CD4-positive, alpha-beta T cell (primary cell): ENCODE measurements around the gene HES2. TPM values are rescaled to one million over a fixed set of nuclear protein-coding genes. Genes with fewer than 3 reads are reported as not detected.
A peak's percentile ranks its signal among the peaks of the same experiment; 100 is the strongest.

ENCODE experiments used
- ATAC-seq: fragments of 200-7000 bp; cut with Tn5 transposase; one replicate; pipeline ENCODE4 v1.10.0; 2022; ENCODE audit warnings: mild to moderate bottlenecking; ENCODE audit not compliant: poor library complexity
- CTCF ChIA-PET: fragments of 350-600 bp; sonication (Branson Sonifier 250); formaldehyde crosslinking; loops from one replicate; lab custom pipeline; 2021; ENCODE audit warnings: antibody characterized with exemption, inconsistent platforms; lab: Charles Lee
- POLR2A ChIA-PET: fragments of 350-600 bp; sonication (Branson Sonifier 250); formaldehyde crosslinking; loops from one replicate; lab custom pipeline; 2021; ENCODE audit warnings: antibody characterized with exemption, inconsistent platforms; lab: Charles Lee
- DNase-seq, 14 experiments: peaks; one replicate each; pipeline ENCODE4 v3.0.0-alpha.2; 2013 to 2020; ENCODE audit warnings: mixed read lengths in 2 of 14
- H3K27ac ChIP-seq, 2 donors: one replicate each; pipeline versions ENCODE4 v1.5.1 to v1.7.0; 2013; ENCODE audit warnings: low read length in 2 of 2, low read depth in 1 of 2, mild to moderate bottlenecking in 1 of 2
- H3K27me3 ChIP-seq, 2 experiments: 1 replicate in 1 of 2; 2 replicates in 1 of 2; pipeline versions ENCODE4 v1.6.1 to v1.7.0; 2013; ENCODE audit warnings: low read length in 2 of 2, control low read depth in 1 of 2, mild to moderate bottlenecking in 1 of 2, moderate library complexity in 1 of 2; ENCODE audit not compliant: insufficient read depth in 2 of 2, control insufficient read depth in 1 of 2
- H3K36me3 ChIP-seq: one replicate; pipeline ENCODE4 v1.6.1; 2013; ENCODE audit warnings: low read length, control low read depth; ENCODE audit not compliant: insufficient read depth
- H3K4me1 ChIP-seq: one replicate; pipeline ENCODE4 v1.6.1; 2013; ENCODE audit warnings: low read length, control low read depth; ENCODE audit not compliant: insufficient read depth
- H3K4me3 ChIP-seq: one replicate; pipeline ENCODE4 v1.5.1; 2013; ENCODE audit warnings: mild to moderate bottlenecking, low read length, moderate library complexity
- H3K9me3 ChIP-seq, 2 experiments: 1 replicate in 1 of 2; 2 replicates in 1 of 2; pipeline versions ENCODE4 v1.6.1 to v1.7.0; 2013; ENCODE audit warnings: low read length in 2 of 2, mild to moderate bottlenecking in 2 of 2, control low read depth in 1 of 2, moderate library complexity in 1 of 2; ENCODE audit not compliant: control insufficient read depth in 1 of 2, insufficient read depth in 1 of 2
- H3K27ac Mint-ChIP-seq: one replicate; pipeline ENCODE4 v1.8.0; 2020; ENCODE audit warnings: mixed read lengths
- H3K27me3 Mint-ChIP-seq: one replicate; pipeline ENCODE4 v1.8.0; 2021; ENCODE audit warnings: mixed read lengths
- H3K36me3 Mint-ChIP-seq: one replicate; pipeline ENCODE4 v1.8.0; 2021; ENCODE audit warnings: low read depth, mixed read lengths
- H3K4me1 Mint-ChIP-seq: one replicate; pipeline ENCODE4 v1.8.0; 2021; ENCODE audit warnings: low read depth, mixed read lengths
- H3K4me3 Mint-ChIP-seq: one replicate; pipeline ENCODE4 v1.8.0; 2020; ENCODE audit warnings: mild to moderate bottlenecking, mixed read lengths
- H3K9me3 Mint-ChIP-seq: one replicate; pipeline ENCODE4 v1.8.0; 2020; ENCODE audit warnings: mixed read lengths
- intact Hi-C, 2 experiments: fragments of 100-400 bp; cut with DNase I in 1 of 2; cut with micrococcal nuclease in 1 of 2; formaldehyde crosslinking; loops; one replicate each; pipeline versions ENCODE4 v1.15.1 to v1.9.0; 2023 to 2025; cut with DNase I, micrococcal nuclease
- polyA plus RNA-seq, 2 donors: library from polyadenylated mRNA; unstranded; fragments of 120-200 nt; gene quantifications; one replicate each; pipeline ENCODE4 v1.2.1, GENCODE V29; 2013
- total RNA-seq, 174 experiments: library from RNA in 2 of 174; stranded (reverse) in 2 of 174; gene quantifications; one replicate each; pipeline ENCODE4 v1.2.3 and lab custom pipeline; 2021 to 2026
- TF ChIP-seq, protein P1 (sequence below): fragments of 200-600 bp; IDR thresholded peaks from one replicate; pipeline ENCODE4 v1.8.0; 2022; ENCODE audit warnings: antibody characterized with exemption, mild to moderate bottlenecking

The HES2 gene, protein sequence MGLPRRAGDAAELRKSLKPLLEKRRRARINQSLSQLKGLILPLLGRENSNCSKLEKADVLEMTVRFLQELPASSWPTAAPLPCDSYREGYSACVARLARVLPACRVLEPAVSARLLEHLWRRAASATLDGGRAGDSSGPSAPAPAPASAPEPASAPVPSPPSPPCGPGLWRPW
- total RNA-seq (not detected), total RNA-seq (lab: John Stamatoyannopoulos, UW) (0 to 0.40 (median 0) reads per million in 172 experiments)
- polyA plus RNA-seq (2013, experiment 1 of 2): not detected
- not detected for polyA plus RNA-seq (2013, experiment 2 of 2)

DNA sequence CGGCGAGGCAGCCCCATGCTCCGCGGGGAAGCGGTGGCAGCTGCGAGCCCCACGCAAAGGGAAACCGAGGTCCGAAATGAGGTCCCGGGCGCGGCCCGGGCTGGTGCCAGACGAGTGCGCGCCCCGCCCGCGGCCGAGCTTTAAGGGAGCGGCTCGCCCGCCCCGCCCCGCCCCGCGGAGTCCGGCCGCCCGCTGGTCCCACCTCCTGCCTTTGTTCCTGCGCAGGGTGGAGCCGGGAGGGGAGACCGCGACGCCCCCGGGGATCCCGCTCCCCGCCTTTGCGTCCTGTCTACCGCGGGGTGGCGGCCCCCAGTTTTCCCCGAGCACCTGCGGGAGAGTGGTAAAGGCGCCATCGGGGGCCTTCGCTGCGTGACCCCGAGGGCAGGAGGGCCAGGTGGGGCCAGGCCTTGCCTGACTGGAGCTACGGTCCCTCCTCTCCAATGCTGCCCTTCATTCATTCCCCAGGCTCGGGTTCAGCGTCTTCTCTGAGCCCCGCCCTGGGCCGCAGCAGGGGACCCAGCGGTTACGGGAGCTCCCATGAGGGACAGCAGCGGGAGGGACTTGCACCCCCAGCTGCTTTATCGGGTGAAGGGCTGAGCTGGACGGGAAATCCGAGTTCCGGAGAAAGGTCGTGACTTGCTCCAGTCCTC is at the start of gene HES2:
TSS of gene HES2 (minus strand) at position 116 of the 650 bp plus-strand sequence. CDS start at position 17, 99 bp downstream.
- Mint-ChIP-seq H3K9me3 (no peaks in the 10 kb centered on the region), H3K36me3 (no peaks in the 10 kb centered on the region), H3K4me3 (peak within 1 kb of the TSS; percentile 34), H3K4me1 (peaks cover 13% of the 10 kb centered on the region), H3K27ac (no peak within 1 kb of the TSS), H3K27me3 (peaks cover 69% of the 10 kb centered on the region)
- Histone ChIP-seq H3K36me3 (no peaks in the 10 kb centered on the region), H3K9me3 (peaks cover 0 to 36% of the 10 kb centered on the region in 2 experiments), H3K27me3 (peaks cover 74 to 89% of the 10 kb centered on the region in 2 experiments), H3K4me3 (peak within 1 kb of the TSS; percentile 24), H3K4me1 (peaks cover 44% of the 10 kb centered on the region), H3K27ac (no peak within 1 kb of the TSS)
- intact Hi-C loops: loop anchor here in 1 of 2 experiments (10.0 kb wide), 1 partner anchor 225 kb away; no protein-coding TSS in a partner anchor
- TF ChIP-seq, protein P1, sequence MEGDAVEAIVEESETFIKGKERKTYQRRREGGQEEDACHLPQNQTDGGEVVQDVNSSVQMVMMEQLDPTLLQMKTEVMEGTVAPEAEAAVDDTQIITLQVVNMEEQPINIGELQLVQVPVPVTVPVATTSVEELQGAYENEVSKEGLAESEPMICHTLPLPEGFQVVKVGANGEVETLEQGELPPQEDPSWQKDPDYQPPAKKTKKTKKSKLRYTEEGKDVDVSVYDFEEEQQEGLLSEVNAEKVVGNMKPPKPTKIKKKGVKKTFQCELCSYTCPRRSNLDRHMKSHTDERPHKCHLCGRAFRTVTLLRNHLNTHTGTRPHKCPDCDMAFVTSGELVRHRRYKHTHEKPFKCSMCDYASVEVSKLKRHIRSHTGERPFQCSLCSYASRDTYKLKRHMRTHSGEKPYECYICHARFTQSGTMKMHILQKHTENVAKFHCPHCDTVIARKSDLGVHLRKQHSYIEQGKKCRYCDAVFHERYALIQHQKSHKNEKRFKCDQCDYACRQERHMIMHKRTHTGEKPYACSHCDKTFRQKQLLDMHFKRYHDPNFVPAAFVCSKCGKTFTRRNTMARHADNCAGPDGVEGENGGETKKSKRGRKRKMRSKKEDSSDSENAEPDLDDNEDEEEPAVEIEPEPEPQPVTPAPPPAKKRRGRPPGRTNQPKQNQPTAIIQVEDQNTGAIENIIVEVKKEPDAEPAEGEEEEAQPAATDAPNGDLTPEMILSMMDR: no peak
- CTCF ChIA-PET: interaction anchor here (1.3 to 7.1 kb wide), 2 partner anchors 19 to 67 kb away, joined by 3 to 77 read pairs; no protein-coding TSS in a partner anchor
- ATAC-seq (no peak), DNase-seq (peak in 3 of 14 experiments; percentile 9 to 38 (median 26))
- POLR2A ChIA-PET: interaction anchor here (1.4 to 1.7 kb wide), 2 partner anchors 20 to 41 kb away, joined by 3 to 5 read pairs; no protein-coding TSS in a partner anchor

DNA sequence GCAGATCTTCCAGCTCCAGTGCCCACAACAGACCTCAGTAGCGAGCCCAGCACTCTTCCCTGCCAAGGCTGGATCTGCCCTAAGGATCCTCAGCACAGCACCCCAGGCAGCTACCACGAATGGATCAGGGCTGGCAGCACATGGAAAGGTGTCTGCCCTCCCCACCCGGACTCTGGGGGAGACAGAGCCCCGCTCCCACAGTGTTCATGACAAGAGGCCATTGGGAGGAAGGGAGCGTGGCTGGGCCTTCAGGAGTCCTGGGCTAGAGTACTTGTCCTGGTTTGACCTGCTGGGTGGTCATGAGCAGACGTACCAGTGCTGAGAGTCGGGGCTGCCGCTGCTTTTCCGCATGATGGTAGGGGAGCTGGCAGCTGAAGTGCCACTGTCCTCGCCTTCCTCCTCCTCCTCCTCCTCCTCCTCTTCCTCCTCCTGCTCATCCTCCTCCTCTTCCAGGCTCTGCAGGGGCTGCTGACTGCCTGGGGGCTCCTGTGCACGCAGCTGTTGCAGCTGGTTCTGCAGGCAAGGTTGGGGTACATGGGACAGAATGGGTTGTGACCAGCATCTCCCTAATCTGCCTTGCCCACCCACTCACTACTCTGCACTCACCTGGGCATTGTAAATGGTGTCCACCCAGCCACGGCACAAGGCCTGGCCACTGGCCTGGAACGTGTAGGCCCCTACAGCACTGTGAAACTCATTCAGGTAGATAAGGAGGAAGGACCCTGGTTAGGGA is 49.2 kb upstream of the HES2 start:
- Histone ChIP-seq H3K9me3 (no peaks in the 10 kb centered on the region), H3K27me3 (no peaks in the 10 kb centered on the region), H3K27ac (no peak overlapping the region), H3K4me3 (no peak overlapping the region), H3K36me3 (peaks cover 8% of the 10 kb centered on the region), H3K4me1 (peaks cover 32% of the 10 kb centered on the region)
- DNase-seq: no peak
- Mint-ChIP-seq H3K36me3 (peaks cover 16% of the 10 kb centered on the region), H3K4me1 (peaks cover 19% of the 10 kb centered on the region), H3K27me3 (no peaks in the 10 kb centered on the region), H3K27ac (peak overlapping the region; percentile 20), H3K9me3 (no peaks in the 10 kb centered on the region), H3K4me3 (peak overlapping the region; percentile 56)
- CTCF ChIA-PET: interaction anchor here (2.2 kb wide), 1 partner anchor 31 kb away, joined by 7 read pairs; no protein-coding TSS in a partner anchor
- intact Hi-C loops: no loop called here
- TF ChIP-seq, protein P1: no peak
- no peak for ATAC-seq
- POLR2A ChIA-PET: interaction anchor here (1.7 kb wide), 1 partner anchor 9 kb away, joined by 8 read pairs; no protein-coding TSS in a partner anchor
